H9 (cell line): Measurements from ENCODE around the gene GCSAML. TPM values are rescaled to one million over a fixed set of nuclear protein-coding genes. Genes with fewer than 3 reads are reported as not detected.

Source experiments
- DNase-seq: peaks from one replicate; pipeline ENCODE4 v3.0.0-alpha.2; 2017
- H2AFZ ChIP-seq: one replicate; pipeline ENCODE4 v1.6.1; 2013; ENCODE audit warnings: mild to moderate bottlenecking, low read length, control low read depth, moderate library complexity
- H2AK5ac ChIP-seq: 2 replicates; pipeline ENCODE4 v1.6.1; 2013; ENCODE audit warnings: low read length, control low read depth, mixed read lengths; ENCODE audit not compliant: insufficient read length
- H2BK120ac ChIP-seq: one replicate; pipeline ENCODE4 v1.6.1; 2013; ENCODE audit warnings: low read depth, mild to moderate bottlenecking, low read length, control low read depth, inconsistent platforms; ENCODE audit not compliant: poor library complexity, severe bottlenecking
- H2BK12ac ChIP-seq: 2 replicates; pipeline ENCODE4 v1.6.1; 2013; ENCODE audit warnings: low read length, control low read depth, mixed read lengths, low read depth; ENCODE audit not compliant: insufficient read length
- H2BK15ac ChIP-seq: 2 replicates; pipeline ENCODE4 v1.6.1; 2013; ENCODE audit warnings: low read depth, low read length, control low read depth
- H2BK20ac ChIP-seq: one replicate; pipeline ENCODE4 v1.6.1; 2013; ENCODE audit warnings: low read depth, mild to moderate bottlenecking, low read length, control low read depth, inconsistent platforms; ENCODE audit not compliant: poor library complexity, severe bottlenecking
- H2BK5ac ChIP-seq: 2 replicates; pipeline ENCODE4 v1.6.1; 2013; ENCODE audit warnings: low read length, control low read depth, mixed read lengths; ENCODE audit not compliant: insufficient read length
- H3K14ac ChIP-seq: 2 replicates; pipeline ENCODE4 v1.6.1; 2013; ENCODE audit warnings: low read length, control low read depth; ENCODE audit not compliant: insufficient read depth
- H3K18ac ChIP-seq: 2 replicates; pipeline ENCODE4 v1.6.1; 2013; ENCODE audit warnings: low read depth, mild to moderate bottlenecking, mixed read lengths, low read length, control low read depth; ENCODE audit not compliant: insufficient read length
- H3K23ac ChIP-seq: 2 replicates; pipeline ENCODE4 v1.6.1; 2013; ENCODE audit warnings: low read length, control low read depth, mixed read lengths, low read depth; ENCODE audit not compliant: insufficient read length
- H3K23me2 ChIP-seq: 2 replicates; pipeline ENCODE4 v1.6.1; 2013; ENCODE audit warnings: low read depth, mild to moderate bottlenecking, mixed read lengths, low read length, control low read depth; ENCODE audit not compliant: insufficient read length, poor library complexity, severe bottlenecking
- H3K27ac ChIP-seq: 2 replicates; pipeline ENCODE4 v1.5.1; 2013; ENCODE audit warnings: low read length, control low read depth, mixed read lengths, low read depth; ENCODE audit not compliant: insufficient read length
- H3K27me3 ChIP-seq: 2 replicates; pipeline ENCODE4 v1.6.1; 2013; ENCODE audit warnings: low read length, control low read depth, inconsistent platforms; ENCODE audit not compliant: insufficient read depth
- H3K4ac ChIP-seq: 2 replicates; pipeline ENCODE4 v1.6.1; 2013; ENCODE audit warnings: low read depth, mild to moderate bottlenecking, control low read depth, inconsistent platforms, low read length, moderate library complexity
- H3K4me1 ChIP-seq: 2 replicates; pipeline ENCODE4 v1.6.1; 2013; ENCODE audit warnings: low read length, control low read depth, inconsistent platforms; ENCODE audit not compliant: insufficient read depth
- H3K4me2 ChIP-seq: 2 replicates; pipeline ENCODE4 v1.6.1; 2013; ENCODE audit warnings: low read length, control low read depth, mixed read lengths; ENCODE audit not compliant: insufficient read length, insufficient read depth
- H3K56ac ChIP-seq: 2 replicates; pipeline ENCODE4 v1.6.1; 2013; ENCODE audit warnings: low read depth, mild to moderate bottlenecking, mixed read lengths, low read length, control low read depth; ENCODE audit not compliant: insufficient read length
- H3K79me1 ChIP-seq: 2 replicates; pipeline ENCODE4 v1.6.1; 2013; ENCODE audit warnings: low read depth, mild to moderate bottlenecking, moderate library complexity, low read length, control low read depth, inconsistent platforms; ENCODE audit not compliant: insufficient read depth, poor library complexity, severe bottlenecking
- H3K79me2 ChIP-seq: 2 replicates; pipeline ENCODE4 v1.6.1; 2013; ENCODE audit warnings: low read length, control low read depth, inconsistent platforms; ENCODE audit not compliant: insufficient read depth
- H3K9ac ChIP-seq: 2 replicates; pipeline ENCODE4 v1.6.1; 2013; ENCODE audit warnings: low read length, control low read depth, mixed read lengths; ENCODE audit not compliant: insufficient read length; ENCODE audit errors: extremely low read depth
- H3K9me3 ChIP-seq: one replicate; pipeline ENCODE4 v1.6.1; 2013; ENCODE audit warnings: low read depth, low read length, inconsistent platforms; ENCODE audit not compliant: control insufficient read depth
- H3T11ph ChIP-seq: one replicate; pipeline ENCODE4 v1.6.1; 2013; ENCODE audit warnings: mild to moderate bottlenecking, low read length, control low read depth, inconsistent platforms
- H4K20me1 ChIP-seq: one replicate; pipeline ENCODE4 v1.6.1; 2013; ENCODE audit not compliant: control insufficient read depth, insufficient read length, insufficient read depth
- H4K5ac ChIP-seq: 2 replicates; pipeline ENCODE4 v1.6.1; 2013; ENCODE audit warnings: low read depth, mild to moderate bottlenecking, mixed read lengths, low read length, control low read depth; ENCODE audit not compliant: insufficient read length
- H4K8ac ChIP-seq: replicated peaks from 2 replicates; pipeline ENCODE4 v1.6.1; 2013; ENCODE audit warnings: low read length, control low read depth, mixed read lengths, low read depth; ENCODE audit not compliant: insufficient read length
- H4K91ac ChIP-seq: 2 replicates; pipeline ENCODE4 v1.6.1; 2013; ENCODE audit warnings: low read depth, mild to moderate bottlenecking, moderate library complexity, mixed read lengths, low read length, control low read depth; ENCODE audit not compliant: insufficient read length
- H3K27ac Mint-ChIP-seq, 3 experiments: 2 replicates in 2 of 3; 3 replicates in 1 of 3; pipeline ENCODE4 v1.8.0; 2020 to 2021; ENCODE audit warnings: mixed read lengths in 3 of 3, mild to moderate bottlenecking in 1 of 3, moderate library complexity in 1 of 3
- H3K27me3 Mint-ChIP-seq: 2 replicates; pipeline ENCODE4 v1.8.0; 2021; ENCODE audit warnings: low read depth, mild to moderate bottlenecking, moderate library complexity, mixed read lengths
- H3K36me3 Mint-ChIP-seq, 3 experiments: 2 replicates in 2 of 3; 3 replicates in 1 of 3; pipeline ENCODE4 v1.8.0; 2020 to 2021; ENCODE audit warnings: low read depth in 3 of 3, mixed read lengths in 3 of 3; ENCODE audit not compliant: insufficient read depth in 1 of 3
- H3K4me1 Mint-ChIP-seq, 2 experiments: 2 replicates each; pipeline ENCODE4 v1.8.0; 2020; ENCODE audit warnings: mixed read lengths in 2 of 2
- H3K4me3 Mint-ChIP-seq, 2 experiments: 2 replicates in 1 of 2; 3 replicates in 1 of 2; pipeline ENCODE4 v1.8.0; 2020 to 2021; ENCODE audit warnings: mild to moderate bottlenecking in 2 of 2, mixed read lengths in 2 of 2, moderate library complexity in 1 of 2
- H3K9me3 Mint-ChIP-seq, 2 experiments: 2 replicates in 1 of 2; 3 replicates in 1 of 2; pipeline ENCODE4 v1.8.0; 2020; ENCODE audit warnings: mild to moderate bottlenecking in 2 of 2, mixed read lengths in 2 of 2, moderate library complexity in 1 of 2
- WGBS: extraction: QIAGEN DNeasy Blood & Tissue Kit; methylation state at CpG from one replicate; pipeline ENCODE4 v1.1.7; 2013; ENCODE audit warnings: missing lambda C conversion rate, low lambda C conversion rate, mixed read lengths; ENCODE audit not compliant: insufficient read length; ENCODE audit errors: extremely low coverage; 5-methylcytosine and 5-hydroxymethylcytosine counted together
- long read RNA-seq: library from polyadenylated mRNA; unstranded; transcript quantifications from one replicate; pipeline ENCODE4 v2.0.0, GENCODE V29; 2020
- total RNA-seq: library from RNA; stranded (reverse); gene quantifications from 2 replicates; pipeline ENCODE4 v1.2.1, GENCODE V29; 2021
- TF ChIP-seq, protein P1 (sequence below): fragments of 200-600 bp; sonication (generic); conservative IDR thresholded peaks from 3 replicates; pipeline ENCODE4 v1.8.0; 2021; ENCODE audit warnings: antibody characterized with exemption, mild to moderate bottlenecking

The GCSAML gene
- not detected in 2 replicates for total RNA-seq
- long read RNA-seq, result 0 reads

DNA sequence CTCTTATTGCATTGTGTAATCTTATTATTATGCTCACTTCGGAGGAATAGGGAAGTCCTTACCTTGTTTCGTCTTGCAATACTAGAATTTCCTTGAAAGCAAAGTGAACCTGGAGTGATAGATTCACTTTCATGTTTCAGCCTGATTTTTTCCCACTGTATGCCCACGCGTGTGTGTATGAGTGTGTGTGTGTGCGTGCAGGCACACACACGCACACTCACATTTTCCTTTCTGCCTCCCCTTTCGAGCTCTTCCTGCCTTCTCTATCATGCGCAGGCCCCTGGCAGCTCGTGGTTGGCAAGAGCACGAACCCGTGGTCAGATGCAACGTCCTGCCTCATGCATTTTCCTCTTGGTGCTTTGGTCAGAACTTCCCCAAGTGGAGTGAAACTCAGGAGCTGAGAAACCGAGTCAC lies at the start of gene GCSAML:
GCSAML (plus strand) TSS at position 366 of the 414 bp plus-strand sequence. CDS start 58 bp downstream, outside the sequence.
- H3K9ac ChIP-seq, result no peak within 1 kb of the TSS
- no peak within 1 kb of the TSS for H4K8ac ChIP-seq
- H3T11ph ChIP-seq, result no peak within 1 kb of the TSS
- no peak within 1 kb of the TSS for H2BK5ac ChIP-seq
- H3K14ac ChIP-seq, result no peak within 1 kb of the TSS
- no peaks in the 10 kb centered on the region for H3K79me1 ChIP-seq
- no peak within 1 kb of the TSS for H2BK15ac ChIP-seq
- H3K18ac ChIP-seq, result no peak within 1 kb of the TSS
- Mint-ChIP-seq H3K4me3 (no peak within 1 kb of the TSS), H3K27me3 (no peaks in the 10 kb centered on the region), H3K36me3 (no peaks in the 10 kb centered on the region; a peak in 1 of 7 replicates), H3K27ac (peak within 1 kb of the TSS in 1 of 3 experiments; percentile 28; a peak in 1 of 7 replicates), H3K4me1 (peaks cover 12 to 19% of the 10 kb centered on the region in 2 experiments), H3K9me3 (peaks cover 0 to 2% of the 10 kb centered on the region in 2 experiments; a peak in 1 of 5 replicates)
- no peaks in the 10 kb centered on the region for H3K9me3 ChIP-seq
- no peaks in the 10 kb centered on the region for H3K23me2 ChIP-seq
- no peaks in the 10 kb centered on the region for H3K79me2 ChIP-seq
- TF ChIP-seq, protein P1, sequence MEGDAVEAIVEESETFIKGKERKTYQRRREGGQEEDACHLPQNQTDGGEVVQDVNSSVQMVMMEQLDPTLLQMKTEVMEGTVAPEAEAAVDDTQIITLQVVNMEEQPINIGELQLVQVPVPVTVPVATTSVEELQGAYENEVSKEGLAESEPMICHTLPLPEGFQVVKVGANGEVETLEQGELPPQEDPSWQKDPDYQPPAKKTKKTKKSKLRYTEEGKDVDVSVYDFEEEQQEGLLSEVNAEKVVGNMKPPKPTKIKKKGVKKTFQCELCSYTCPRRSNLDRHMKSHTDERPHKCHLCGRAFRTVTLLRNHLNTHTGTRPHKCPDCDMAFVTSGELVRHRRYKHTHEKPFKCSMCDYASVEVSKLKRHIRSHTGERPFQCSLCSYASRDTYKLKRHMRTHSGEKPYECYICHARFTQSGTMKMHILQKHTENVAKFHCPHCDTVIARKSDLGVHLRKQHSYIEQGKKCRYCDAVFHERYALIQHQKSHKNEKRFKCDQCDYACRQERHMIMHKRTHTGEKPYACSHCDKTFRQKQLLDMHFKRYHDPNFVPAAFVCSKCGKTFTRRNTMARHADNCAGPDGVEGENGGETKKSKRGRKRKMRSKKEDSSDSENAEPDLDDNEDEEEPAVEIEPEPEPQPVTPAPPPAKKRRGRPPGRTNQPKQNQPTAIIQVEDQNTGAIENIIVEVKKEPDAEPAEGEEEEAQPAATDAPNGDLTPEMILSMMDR, result no peak
- WGBS, result no CpG with 5 or more reads among the region's 13 CpGs
- 0 out of 2 replicates have a peak, but pooled peaks cover 2% of the 10 kb centered on the region for H3K4me1 ChIP-seq
- no peak within 1 kb of the TSS for H4K5ac ChIP-seq
- no peak within 1 kb of the TSS for H4K91ac ChIP-seq
- H3K27ac ChIP-seq, result no peak within 1 kb of the TSS
- no peak within 1 kb of the TSS for H2AK5ac ChIP-seq
- no peak within 1 kb of the TSS for H2BK120ac ChIP-seq
- no peak within 1 kb of the TSS for H2BK20ac ChIP-seq
- no peak within 1 kb of the TSS for H2BK12ac ChIP-seq
- no peaks in the 10 kb centered on the region for H3K27me3 ChIP-seq
- no peaks in the 10 kb centered on the region for H4K20me1 ChIP-seq
- H3K4me2 ChIP-seq, result no peak within 1 kb of the TSS
- no peak within 1 kb of the TSS for H3K56ac ChIP-seq
- H2AFZ ChIP-seq, result no peak within 1 kb of the TSS
- no peak within 1 kb of the TSS for H3K4ac ChIP-seq
- DNase-seq, result no peak
- no peak within 1 kb of the TSS for H3K23ac ChIP-seq
